ENCODE data around the gene NBL1. TPM values are rescaled to one million over a fixed set of nuclear protein-coding genes. Genes with fewer than 3 reads are reported as not detected.

Gene NBL1
- total and polyA plus RNA-seq, 2 of the 4 experiments (the other 2 are of a cell fraction) = 14.0 to 54.2 TPM

DNA sequence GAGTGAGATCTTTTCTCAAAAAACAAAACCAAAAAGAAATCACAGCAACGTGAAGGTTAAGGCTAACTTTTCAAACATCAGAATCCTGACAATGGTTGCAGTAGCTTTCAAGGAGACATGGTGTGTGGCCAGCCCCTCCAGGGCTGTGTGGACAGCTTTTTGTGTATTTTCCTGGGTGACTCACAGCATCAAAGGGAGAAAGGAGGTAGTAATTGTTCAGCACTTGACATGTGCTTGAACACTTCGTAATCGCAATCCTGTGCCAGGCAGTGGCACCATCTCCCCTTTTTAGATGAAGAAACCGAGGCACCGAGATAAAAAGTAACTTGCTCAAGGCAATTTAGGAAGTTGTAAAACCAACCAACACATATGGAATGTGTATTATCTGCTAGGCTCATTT, 10.3 kb downstream of the NBL1 start:
- Histone ChIP-seq H3K18ac (ENCODE audit: low read depth, low read length) (no peak overlapping the region), H2BK20ac (ENCODE audit: low read depth, low read length) (no peak overlapping the region), H4K8ac (ENCODE audit: low read depth in 2 of 2, low read length in 2 of 2) (no peak overlapping the region), H3K9ac (ENCODE audit: low read depth, low read length) (no peak overlapping the region), H3K79me1 (ENCODE audit: low read depth in 1 of 2, low read length in 2 of 2) (peaks cover 4 to 39% of the 10 kb centered on the region in 2 experiments; a peak in 2 of 4 replicates), H3K56ac (ENCODE audit: extremely low read depth, insufficient read depth, low read length) (no peak overlapping the region), H4K5ac (ENCODE audit: low read depth, low read length) (no peak overlapping the region), H2AK5ac (ENCODE audit: low read depth, low read length) (no peak overlapping the region), H3K4me1 (ENCODE audit: control insufficient read depth, insufficient read depth, low read length) (peaks cover 7% of the 10 kb centered on the region; the same call in 1 of the 2 replicates), H3K9me1 (ENCODE audit: insufficient read depth, low read length) (peaks cover 6% of the 10 kb centered on the region), H2BK120ac (ENCODE audit: low read depth, low read length) (no peak overlapping the region), H2AK9ac (replicated peaks; ENCODE audit: low read depth, low read length, poor library complexity) (no peak overlapping the region), H3K9me3 (ENCODE audit: control insufficient read depth, insufficient read depth, low read length) (no peaks in the 10 kb centered on the region), H3K27ac (ENCODE audit: insufficient read depth, low read length) (no peak overlapping the region), H4K91ac (ENCODE audit: insufficient read depth, low read depth, low read length) (no peak overlapping the region), H3K4ac (ENCODE audit: low read depth, low read length) (no peak overlapping the region), H3K4me2 (ENCODE audit: low read depth, low read length) (no peak overlapping the region), H3K36me3 (ENCODE audit: control insufficient read depth, insufficient read depth, low read length) (peaks cover 23% of the 10 kb centered on the region; the same call in 1 of the 2 replicates), H3K4me3 (ENCODE audit: insufficient read depth, low read depth, low read length) (no peak overlapping the region), H3K23ac (ENCODE audit: low read depth, low read length) (no peak overlapping the region), H4K20me1 (ENCODE audit: insufficient read depth, low read length) (peaks cover 47% of the 10 kb centered on the region), H2BK15ac (ENCODE audit: low read depth, low read length) (no peak overlapping the region), H2AFZ (replicated peaks; ENCODE audit: low read length, poor library complexity) (no peak overlapping the region), H3K14ac (replicated peaks; ENCODE audit: low read depth, low read length) (no peak overlapping the region), H2BK5ac (ENCODE audit: low read depth, low read length, poor library complexity, severe bottlenecking) (no peak overlapping the region), H3K27me3 (ENCODE audit: control insufficient read depth, insufficient read depth, low read length) (no peaks in the 10 kb centered on the region)
- WGBS, 2 experiments (ENCODE audit: extremely low coverage in 2 of 2, insufficient read length in 1 of 2) = no CpG with 5 or more reads among the region's 5 CpGs
- in situ Hi-C loops (cut with MboI; ENCODE audit: low sequenced_read_pairs) = loop anchor here (5.0 kb wide), 2 partner anchors 262 to 402 kb away; partner anchors contain the start of genes EMC1 and MRTO4
- no TSS peak for BruUV-seq (replicated peaks)
- ATAC-seq (ENCODE audit: low read depth) = no peak
- intact Hi-C loops (cut with micrococcal nuclease) = loop anchor here (5.0 kb wide), 1 partner anchor 402 kb away; the partner anchor contains the start of genes EMC1 and MRTO4
- CTCF ChIA-PET = interaction anchor here (0.5 to 1.9 kb wide), 12 partner anchors 8 to 346 kb away, joined by 3 to 9 read pairs (median 4); partner anchors contain the start of genes CAPZB and NBL1
- POLR2A ChIA-PET (ENCODE audit: unreplicated experiment) = interaction anchor here (0.5 kb wide), 1 partner anchor 213 kb away, joined by 3 read pairs; no protein-coding TSS in a partner anchor
- DNase-seq = no peak
- TF ChIP-seq NFE2L2 (IDR thresholded peaks at IDR 0.05; ENCODE audit: low read depth, low read length) (no peak), RCOR1 (IDR thresholded peaks at IDR 0.05; ENCODE audit: insufficient replicate concordance, low read length) (no peak)
- TF ChIP-seq, protein P1, sequence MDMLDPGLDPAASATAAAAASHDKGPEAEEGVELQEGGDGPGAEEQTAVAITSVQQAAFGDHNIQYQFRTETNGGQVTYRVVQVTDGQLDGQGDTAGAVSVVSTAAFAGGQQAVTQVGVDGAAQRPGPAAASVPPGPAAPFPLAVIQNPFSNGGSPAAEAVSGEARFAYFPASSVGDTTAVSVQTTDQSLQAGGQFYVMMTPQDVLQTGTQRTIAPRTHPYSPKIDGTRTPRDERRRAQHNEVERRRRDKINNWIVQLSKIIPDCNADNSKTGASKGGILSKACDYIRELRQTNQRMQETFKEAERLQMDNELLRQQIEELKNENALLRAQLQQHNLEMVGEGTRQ (IDR thresholded peaks at IDR 0.05; ENCODE audit: low read depth, low read length) = no peak
- dilution Hi-C loops (cut with HindIII; ENCODE audit: low sequenced_read_pairs, unreplicated experiment) = no loop called here

Data from IMR-90 (cell line).